Tibial nerve (tissue), 4 donors: ENCODE results near the gene IL17RD. TPM values are rescaled to one million over a fixed set of nuclear protein-coding genes. Genes with fewer than 3 reads are reported as not detected.
A peak's percentile ranks its signal among the peaks of the same experiment; 100 is the strongest.

Source experiments
- DNase-seq, 2 donors: peaks; one replicate each; pipeline ENCODE4 v3.0.0-alpha.2; 2019; ENCODE audit warnings: low spot score in 2 of 2
- H3K27ac ChIP-seq, 4 donors: fragments of 200-600 bp; sonication (generic) in 3 of 4; one replicate each; pipeline ENCODE4 v1.5.1; 2017 to 2019; ENCODE audit warnings: mild to moderate bottlenecking in 1 of 4
- H3K27me3 ChIP-seq, 2 donors: fragments of 200-600 bp; sonication (generic) in 1 of 2; one replicate each; pipeline versions ENCODE4 v1.5.1 to v1.6.0; 2017 to 2019
- H3K36me3 ChIP-seq, 3 donors: fragments of 200-600 bp; sonication (generic); one replicate each; pipeline ENCODE4 v1.5.1; 2018 to 2019
- H3K4me1 ChIP-seq, 4 donors: fragments of 200-600 bp; sonication (generic) in 3 of 4; one replicate each; pipeline ENCODE4 v1.5.1; 2017 to 2019
- H3K4me3 ChIP-seq, 4 donors: fragments of 200-600 bp; sonication (generic) in 3 of 4; one replicate each; pipeline ENCODE4 v1.5.1; 2017 to 2019; ENCODE audit warnings: mild to moderate bottlenecking in 1 of 4, moderate library complexity in 1 of 4
- H3K9me3 ChIP-seq, 4 donors: fragments of 200-600 bp; sonication (generic) in 3 of 4; one replicate each; pipeline ENCODE4 v1.5.1; 2017 to 2019
- CTCF ChIP-seq, 5 experiments: fragments of 200-600 bp in 3 of 5; fragments of 450-650 bp in 2 of 5; sonication (generic) in 3 of 5; IDR thresholded peaks; one replicate each; pipeline ENCODE4 v1.5.1; 2016 to 2019; ENCODE audit warnings: antibody characterized with exemption in 5 of 5, mild to moderate bottlenecking in 3 of 5, moderate library complexity in 2 of 5
- EP300 ChIP-seq, 2 donors: sonication (generic); formaldehyde crosslinking; IDR thresholded peaks; one replicate each; pipeline ENCODE4 v1.6.1; 2017; ENCODE audit warnings: antibody characterized with exemption in 2 of 2, mild to moderate bottlenecking in 1 of 2
- POLR2A ChIP-seq, 2 donors: fragments of 450-650 bp; IDR thresholded peaks; one replicate each; pipeline ENCODE4 v1.6.1; 2017; ENCODE audit warnings: antibody characterized with exemption in 2 of 2, mild to moderate bottlenecking in 2 of 2, moderate library complexity in 2 of 2
- WGBS, 2 donors: methylation state at CpG; one replicate each; pipeline ENCODE4 v1.1.5; 2018; 5-methylcytosine and 5-hydroxymethylcytosine counted together
- total RNA-seq, 4 donors: library from RNA; depleted of rRNA; stranded (reverse); fragments of >200 nt; gene quantifications; one replicate each; pipeline ENCODE4 v1.1.0, GENCODE V29; 2016

Gene IL17RD
- total RNA-seq, 4 donors from 2014 or later = 9.8 to 13.8 (median 10.1) TPM

- Histone ChIP-seq H3K27me3 (no peaks in the 10 kb centered on the region), H3K36me3 (no peaks in the 10 kb centered on the region), H3K4me3 (peak overlapping the region in 1 of 4 donors; percentile 26), H3K4me1 (peaks cover 0 to 37% (median 3%) of the 10 kb centered on the region in 4 donors), H3K27ac (peak overlapping the region in 2 of 4 donors; percentile 75 to 81), H3K9me3 (no peaks in the 10 kb centered on the region)
- TF ChIP-seq POLR2A (IDR thresholded peaks at IDR 0.05) (no peak), EP300 (IDR thresholded peaks at IDR 0.05) (peak in 1 of 2 donors; percentile 38)
- peak in 1 of 2 donors; percentile 50 for DNase-seq
- WGBS, 2 donors = 49 to 52% methylated on average over 11 of the region's 11 CpGs
Observed at GRCh38 chr3:57127891-57128518, 37.1 kb downstream of the IL17RD start.

- Histone ChIP-seq H3K9me3 (no peaks in the 10 kb centered on the region), H3K27me3 (no peaks in the 10 kb centered on the region), H3K4me3 (no peak overlapping the region), H3K36me3 (no peaks in the 10 kb centered on the region), H3K4me1 (peaks cover 0 to 36% (median 3%) of the 10 kb centered on the region in 4 donors), H3K27ac (no peak overlapping the region)
- TF ChIP-seq POLR2A (IDR thresholded peaks at IDR 0.05) (no peak), CTCF (IDR thresholded peaks at IDR 0.05) (no peak), EP300 (IDR thresholded peaks at IDR 0.05) (no peak)
- WGBS, 2 donors = 85 to 86% methylated on average over 4 of the region's 4 CpGs
- DNase-seq = no peak
Observed at GRCh38 chr3:57126244-57126643, 38.9 kb downstream of the IL17RD start.

GRCh38 chr3:57120451-57121174 lies 44.5 kb downstream of the IL17RD start:
- WGBS, 2 donors = 67 to 69% methylated on average over 10 of the region's 10 CpGs
- Histone ChIP-seq H3K27me3 (no peaks in the 10 kb centered on the region), H3K4me1 (peaks cover 0 to 6% (median 0%) of the 10 kb centered on the region in 4 donors), H3K9me3 (no peaks in the 10 kb centered on the region), H3K36me3 (no peaks in the 10 kb centered on the region), H3K4me3 (no peak overlapping the region), H3K27ac (no peak overlapping the region)
- DNase-seq = no peak
- TF ChIP-seq CTCF (IDR thresholded peaks at IDR 0.05) (no peak), POLR2A (IDR thresholded peaks at IDR 0.05) (no peak), EP300 (IDR thresholded peaks at IDR 0.05) (no peak)

- Histone ChIP-seq H3K27ac (no peak overlapping the region), H3K27me3 (no peaks in the 10 kb centered on the region), H3K9me3 (no peaks in the 10 kb centered on the region), H3K4me1 (peaks cover 0 to 6% (median 0%) of the 10 kb centered on the region in 4 donors), H3K4me3 (no peak overlapping the region), H3K36me3 (no peaks in the 10 kb centered on the region)
- no peak for DNase-seq
- WGBS, 2 donors = 58 to 66% methylated on average over 3 of the region's 3 CpGs
- TF ChIP-seq CTCF (IDR thresholded peaks at IDR 0.05) (no peak), EP300 (IDR thresholded peaks at IDR 0.05) (no peak), POLR2A (IDR thresholded peaks at IDR 0.05) (no peak)
Observed at GRCh38 chr3:57120040-57120439, 45.1 kb downstream of the IL17RD start.

GRCh38 chr3:57118254-57118653 lies 46.9 kb downstream of the IL17RD start:
- Histone ChIP-seq H3K27ac (no peak overlapping the region), H3K9me3 (no peaks in the 10 kb centered on the region), H3K27me3 (no peaks in the 10 kb centered on the region), H3K36me3 (peaks cover 0 to 3% (median 0%) of the 10 kb centered on the region in 3 donors), H3K4me1 (peaks cover 0 to 6% (median 0%) of the 10 kb centered on the region in 4 donors), H3K4me3 (no peak overlapping the region)
- TF ChIP-seq CTCF (IDR thresholded peaks at IDR 0.05) (no peak), EP300 (IDR thresholded peaks at IDR 0.05) (no peak), POLR2A (IDR thresholded peaks at IDR 0.05) (no peak)
- no peak for DNase-seq
- 56 to 60% methylated on average over 3 of the region's 3 CpGs for WGBS, 2 donors
